ENCODE measurements around the gene IGSF8.
"Not testable (repeated sequence)": the region's sequence is repeated elsewhere in the genome, so short reads cannot be mapped to it uniquely, and the experiment has no call there.

The IGSF8 gene

GRCh38 chr1:160116283-160117147 lies 18.1 kb upstream of the IGSF8 start:
- H3K4me3 ChIP-seq (ENCODE audit: control insufficient read depth, low read depth, low read length) = no peak overlapping the region
- DNase-seq (ENCODE audit: low read depth) = peak; percentile 52
- TF ChIP-seq, protein P1, sequence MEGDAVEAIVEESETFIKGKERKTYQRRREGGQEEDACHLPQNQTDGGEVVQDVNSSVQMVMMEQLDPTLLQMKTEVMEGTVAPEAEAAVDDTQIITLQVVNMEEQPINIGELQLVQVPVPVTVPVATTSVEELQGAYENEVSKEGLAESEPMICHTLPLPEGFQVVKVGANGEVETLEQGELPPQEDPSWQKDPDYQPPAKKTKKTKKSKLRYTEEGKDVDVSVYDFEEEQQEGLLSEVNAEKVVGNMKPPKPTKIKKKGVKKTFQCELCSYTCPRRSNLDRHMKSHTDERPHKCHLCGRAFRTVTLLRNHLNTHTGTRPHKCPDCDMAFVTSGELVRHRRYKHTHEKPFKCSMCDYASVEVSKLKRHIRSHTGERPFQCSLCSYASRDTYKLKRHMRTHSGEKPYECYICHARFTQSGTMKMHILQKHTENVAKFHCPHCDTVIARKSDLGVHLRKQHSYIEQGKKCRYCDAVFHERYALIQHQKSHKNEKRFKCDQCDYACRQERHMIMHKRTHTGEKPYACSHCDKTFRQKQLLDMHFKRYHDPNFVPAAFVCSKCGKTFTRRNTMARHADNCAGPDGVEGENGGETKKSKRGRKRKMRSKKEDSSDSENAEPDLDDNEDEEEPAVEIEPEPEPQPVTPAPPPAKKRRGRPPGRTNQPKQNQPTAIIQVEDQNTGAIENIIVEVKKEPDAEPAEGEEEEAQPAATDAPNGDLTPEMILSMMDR (conservative IDR thresholded peaks at IDR 0.05; ENCODE audit: control insufficient read depth, insufficient read depth, low read depth, low read length) = no peak

DNA sequence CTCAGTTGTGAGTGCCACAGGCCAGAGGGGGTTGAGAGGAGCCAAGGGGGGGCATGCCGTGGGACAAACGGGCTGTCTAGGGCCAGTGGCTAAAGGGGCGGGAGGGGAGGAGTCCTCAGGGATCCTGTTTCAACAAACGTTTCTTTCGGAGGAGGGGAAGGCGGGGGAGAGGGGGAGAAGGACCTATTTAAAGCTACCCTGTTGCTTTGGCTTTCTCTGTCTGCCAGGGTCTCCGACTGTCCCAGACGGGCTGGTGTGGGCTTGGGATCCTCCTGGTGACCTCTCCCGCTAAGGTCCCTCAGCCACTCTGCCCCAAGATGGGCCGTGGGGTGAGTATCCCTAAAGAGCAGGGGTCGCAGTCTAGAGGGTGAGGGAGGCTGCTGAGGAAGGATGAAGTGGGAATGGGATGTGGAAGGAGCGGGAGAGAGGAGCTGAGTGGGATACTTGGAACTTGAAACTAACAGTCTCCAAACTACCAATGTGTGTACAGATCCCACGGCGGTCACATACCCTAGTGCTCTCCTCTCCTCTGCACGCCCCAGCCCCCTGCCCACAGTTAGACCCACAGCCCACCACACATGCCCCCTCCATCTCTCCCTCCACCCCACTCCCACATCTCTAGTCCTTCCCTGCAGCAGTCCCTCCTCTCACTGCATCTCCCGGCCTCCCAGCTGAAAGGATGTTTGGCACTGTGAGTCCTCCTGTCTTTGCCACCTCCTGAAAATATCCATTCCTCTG lies 17.3 kb upstream of the IGSF8 start, which contains the start of gene ATP1A2:
ATP1A2 (plus strand) TSS at position 215 of the 738 bp plus-strand sequence; CDS start at position 318, 103 bp downstream.
- no peak for DNase-seq (ENCODE audit: low read depth)
- TF ChIP-seq, protein P1 (conservative IDR thresholded peaks at IDR 0.05; ENCODE audit: control insufficient read depth, insufficient read depth, low read depth, low read length) = no peak
- no peak within 1 kb of the TSS for H3K4me3 ChIP-seq (ENCODE audit: control insufficient read depth, low read depth, low read length)

DNA sequence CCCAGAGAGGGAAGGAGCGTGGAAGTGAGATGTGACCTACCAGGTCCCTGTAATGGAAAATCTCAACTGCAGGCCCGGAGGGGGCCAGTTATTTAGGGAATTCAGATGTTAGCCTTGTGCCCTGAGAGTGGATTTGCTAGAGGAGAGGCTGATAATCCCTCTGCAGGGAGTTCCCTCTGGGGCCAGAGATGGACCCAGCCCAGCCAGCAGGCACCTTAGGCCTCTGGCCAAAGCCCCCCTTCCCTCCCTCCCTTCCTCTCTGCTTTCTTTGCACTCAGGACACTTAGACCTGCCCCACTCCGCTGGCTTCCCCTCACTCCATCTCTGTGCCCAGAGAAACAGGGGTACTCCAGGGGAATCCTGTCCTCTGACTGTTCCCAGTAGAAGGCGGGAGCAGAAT lies 15.7 kb upstream of the IGSF8 start:
- no peak for DNase-seq (ENCODE audit: low read depth)
- TF ChIP-seq, protein P1 (conservative IDR thresholded peaks at IDR 0.05; ENCODE audit: control insufficient read depth, insufficient read depth, low read depth, low read length) = no peak
- H3K4me3 ChIP-seq (ENCODE audit: control insufficient read depth, low read depth, low read length) = no peak overlapping the region

DNA sequence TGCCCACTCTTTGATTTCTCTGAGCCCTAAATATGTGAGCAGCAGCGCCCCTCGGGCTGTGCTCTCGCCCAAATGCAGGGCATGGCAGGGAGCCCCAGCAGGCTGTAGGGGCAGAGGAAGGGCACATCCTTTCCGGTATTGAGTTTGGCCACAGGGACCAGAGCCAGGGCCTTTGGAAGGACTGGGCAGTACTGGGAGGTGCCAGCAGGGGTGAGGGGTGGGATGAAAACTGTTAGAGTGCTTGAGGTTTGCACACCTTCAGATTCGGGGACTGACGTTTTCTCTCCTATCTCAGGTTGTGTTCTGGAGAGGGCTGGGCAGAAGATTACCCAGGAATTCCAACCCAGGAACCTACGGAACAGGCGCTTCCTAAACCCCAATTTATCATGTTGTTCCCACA lies 15.0 kb upstream of the IGSF8 start:
- TF ChIP-seq, protein P1 (conservative IDR thresholded peaks at IDR 0.05; ENCODE audit: control insufficient read depth, insufficient read depth, low read depth, low read length) = no peak
- DNase-seq (ENCODE audit: low read depth) = no peak
- H3K4me3 ChIP-seq (ENCODE audit: control insufficient read depth, low read depth, low read length) = no peak overlapping the region

DNA sequence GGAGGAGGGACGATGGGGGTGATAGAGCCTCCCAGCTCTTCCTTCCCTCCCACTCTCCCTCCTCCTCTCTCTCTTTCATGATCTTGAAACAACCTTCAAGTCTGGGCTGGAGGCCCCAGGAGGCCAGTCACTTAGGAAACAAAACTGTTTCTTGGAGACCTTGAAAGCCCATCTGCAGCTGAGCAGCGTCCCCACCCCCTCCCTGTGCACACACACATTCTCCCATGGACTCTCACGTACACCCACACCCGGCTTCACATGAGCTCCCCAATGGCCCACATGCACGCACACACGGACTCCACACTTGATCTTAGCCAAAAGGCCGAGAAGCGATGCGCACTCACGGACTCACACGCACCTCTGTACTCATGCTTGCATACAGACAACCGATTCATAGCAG lies 13.9 kb upstream of the IGSF8 start:
- H3K4me3 ChIP-seq (ENCODE audit: control insufficient read depth, low read depth, low read length) = no peak overlapping the region
- DNase-seq (ENCODE audit: low read depth) = peak; percentile 26
- TF ChIP-seq, protein P1 (conservative IDR thresholded peaks at IDR 0.05; ENCODE audit: control insufficient read depth, insufficient read depth, low read depth, low read length) = no peak

DNA sequence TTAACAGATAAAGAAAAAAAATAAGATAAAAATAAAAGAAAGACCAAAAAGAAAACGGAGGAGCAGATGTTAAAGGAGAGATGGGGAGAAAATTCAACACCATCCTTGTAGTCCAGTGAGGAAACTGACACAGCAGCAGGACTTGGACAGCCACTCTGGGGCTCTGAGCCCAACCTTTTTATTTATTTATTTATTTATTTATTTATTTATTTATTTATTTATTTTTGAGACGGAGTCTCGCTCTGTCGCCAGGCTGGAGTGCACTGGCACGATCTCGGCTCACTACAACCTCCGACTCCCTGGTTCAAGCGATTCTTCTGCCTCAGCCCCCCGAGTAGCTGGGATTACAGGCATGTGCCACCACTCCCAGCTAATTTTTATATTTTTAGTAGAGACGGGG lies 13.0 kb upstream of the IGSF8 start:
- DNase-seq (ENCODE audit: low read depth); H3K4me3 ChIP-seq (ENCODE audit: control insufficient read depth, low read depth, low read length): not testable (repeated sequence)

- no peak for DNase-seq (ENCODE audit: low read depth)
- H3K4me3 ChIP-seq (ENCODE audit: control insufficient read depth, low read depth, low read length) = no peak overlapping the region
- TF ChIP-seq, protein P1 (conservative IDR thresholded peaks at IDR 0.05; ENCODE audit: control insufficient read depth, insufficient read depth, low read depth, low read length) = no peak
These were observed 11.3 kb upstream of the IGSF8 start for GRCh38 chr1:160109686-160110085.
